SU-DHL-6 (cell line): ENCODE data around the gene ATXN7L1.
"Not testable (repeated sequence)": the region's sequence is repeated elsewhere in the genome, so short reads cannot be mapped to it uniquely, and the experiment has no call there.

ENCODE experiments used
- H2AFZ ChIP-seq: fragments of 200-600 bp; sonication (generic); 2 replicates; pipeline ENCODE4 v1.6.1; 2014; ENCODE audit warnings: low read depth, mild to moderate bottlenecking, moderate library complexity, mixed read lengths, antibody characterized with exemption, low read length; ENCODE audit not compliant: severe bottlenecking
- H3F3A ChIP-seq: fragments of 200-600 bp; shearing (Covaris generic); 2 replicates; pipeline ENCODE4 v1.6.0; 2016; ENCODE audit warnings: antibody characterized with exemption, mild to moderate bottlenecking; ENCODE audit not compliant: insufficient read depth
- H3K27ac ChIP-seq: fragments of 200-600 bp; sonication (generic); 2 replicates; pipeline ENCODE4 v1.5.1; 2016; ENCODE audit warnings: low read depth, mild to moderate bottlenecking, low read length, moderate library complexity, mixed read lengths
- H3K27me3 ChIP-seq: fragments of 200-600 bp; sonication (generic), shearing (Covaris generic); 2 replicates; pipeline ENCODE4 v1.6.0; 2014; ENCODE audit warnings: mild to moderate bottlenecking, low read length
- H3K36me3 ChIP-seq: fragments of 200-600 bp; sonication (generic); 2 replicates; pipeline ENCODE4 v1.6.1; 2014; ENCODE audit warnings: mild to moderate bottlenecking, low read length, mixed read lengths
- H3K4me2 ChIP-seq: fragments of 300-600, 200-600 bp; shearing (Covaris generic), sonication (generic); 2 replicates; pipeline ENCODE4 v1.6.0; 2014; ENCODE audit warnings: low read length, low read depth, mild to moderate bottlenecking; ENCODE audit not compliant: poor library complexity, severe bottlenecking
- H3K4me3 ChIP-seq: fragments of 200-600 bp; sonication (generic); 2 replicates; pipeline ENCODE4 v1.5.1; 2014; ENCODE audit warnings: antibody characterized with exemption, low read length, mild to moderate bottlenecking, mixed read lengths; ENCODE audit not compliant: insufficient read depth, poor library complexity, severe bottlenecking
- H3K79me2 ChIP-seq: fragments of 200-600 bp; sonication (generic); 2 replicates; pipeline ENCODE4 v1.6.1; 2014; ENCODE audit warnings: mild to moderate bottlenecking, low read length, moderate library complexity; ENCODE audit not compliant: insufficient read depth
- H3K9ac ChIP-seq: fragments of 200-600 bp; sonication (generic); 2 replicates; pipeline ENCODE4 v1.7.0; 2014; ENCODE audit warnings: mild to moderate bottlenecking, low read length
- H3K9me2 ChIP-seq: fragments of 200-600 bp; sonication (generic); replicated peaks from 2 replicates; pipeline ENCODE4 v1.6.1; 2014; ENCODE audit warnings: low read length; ENCODE audit not compliant: insufficient read depth
- H3K9me3 ChIP-seq: fragments of 200-600 bp; sonication (generic); 2 replicates; pipeline ENCODE4 v1.6.1; 2014; ENCODE audit warnings: low read length, mixed read lengths; ENCODE audit not compliant: insufficient read depth
- H4K20me1 ChIP-seq: fragments of 200-600 bp; sonication (generic); 2 replicates; pipeline ENCODE4 v1.6.1; 2014; ENCODE audit warnings: low read depth, mild to moderate bottlenecking, antibody characterized with exemption, low read length, moderate library complexity, mixed read lengths
- CTCF ChIP-seq: fragments of 200-600 bp; sonication (generic); IDR thresholded peaks from one replicate; pipeline ENCODE4 v1.5.1; 2017; ENCODE audit warnings: antibody characterized with exemption, mild to moderate bottlenecking, low read length, moderate library complexity; ENCODE audit not compliant: insufficient read depth, poor library complexity, severe bottlenecking
- EZH2phosphoT487 ChIP-seq: fragments of 200-600 bp; sonication (generic), shearing (Covaris generic); conservative IDR thresholded peaks from 2 replicates; pipeline ENCODE4 v1.6.1; 2018; ENCODE audit warnings: mild to moderate bottlenecking, antibody characterized with exemption, low read length, moderate library complexity, mixed read lengths

Gene ATXN7L1

GRCh38 chr7:105887569-105888189 lies 11.3 kb upstream of the ATXN7L1 start:
- no peak for TF ChIP-seq CTCF
- TF ChIP-seq EZH2phosphoT487: no peak
- H3F3A ChIP-seq: no peaks in the 10 kb centered on the region
- H3K27ac ChIP-seq: no peak overlapping the region
- no peak overlapping the region for H2AFZ ChIP-seq
- H4K20me1 ChIP-seq: no peaks in the 10 kb centered on the region
- no peaks in the 10 kb centered on the region for H3K27me3 ChIP-seq
- H3K4me2 ChIP-seq: no peak overlapping the region
- no peaks in the 10 kb centered on the region for H3K36me3 ChIP-seq
- H3K4me3 ChIP-seq: no peak overlapping the region
- no peaks in the 10 kb centered on the region for H3K9me3 ChIP-seq
- H3K9me2 ChIP-seq: no peaks in the 10 kb centered on the region
- no peaks in the 10 kb centered on the region for H3K79me2 ChIP-seq
- no peak overlapping the region for H3K9ac ChIP-seq

GRCh38 chr7:105886776-105887175 lies 10.4 kb upstream of the ATXN7L1 start:
- H3K9ac ChIP-seq: no peak overlapping the region
- no peak overlapping the region for H3K4me3 ChIP-seq
- no peak overlapping the region for H3K4me2 ChIP-seq
- H3K27ac ChIP-seq: no peak overlapping the region
- TF ChIP-seq CTCF: no peak
- no peak for TF ChIP-seq EZH2phosphoT487
- H3F3A ChIP-seq: no peaks in the 10 kb centered on the region
- H4K20me1 ChIP-seq: no peaks in the 10 kb centered on the region
- no peaks in the 10 kb centered on the region for H3K9me3 ChIP-seq
- no peaks in the 10 kb centered on the region for H3K9me2 ChIP-seq
- no peaks in the 10 kb centered on the region for H3K36me3 ChIP-seq
- no peaks in the 10 kb centered on the region for H3K79me2 ChIP-seq
- no peaks in the 10 kb centered on the region for H3K27me3 ChIP-seq
- H2AFZ ChIP-seq: no peak overlapping the region

- Histone ChIP-seq H4K20me1 (no peaks in the 10 kb centered on the region), H3K36me3 (no peaks in the 10 kb centered on the region), H3K79me2 (no peaks in the 10 kb centered on the region), H3K4me2 (no peak overlapping the region), H3K9me2 (no peaks in the 10 kb centered on the region), H3K27ac (no peak overlapping the region), H3K9ac (no peak overlapping the region), H3K9me3 (no peaks in the 10 kb centered on the region), H3F3A (no peaks in the 10 kb centered on the region), H3K4me3 (no peak overlapping the region), H2AFZ (no peak overlapping the region), H3K27me3 (no peaks in the 10 kb centered on the region)
- no peak for TF ChIP-seq CTCF
- no peak for TF ChIP-seq EZH2phosphoT487
Measured at GRCh38 chr7:105885387-105886111, 9.2 kb upstream of the ATXN7L1 start.

- H3K27ac ChIP-seq, H3K4me3 ChIP-seq, H4K20me1 ChIP-seq, H3K4me2 ChIP-seq, H2AFZ ChIP-seq, H3K9me3 ChIP-seq, H3K36me3 ChIP-seq, H3F3A ChIP-seq, H3K27me3 ChIP-seq, H3K79me2 ChIP-seq, H3K9ac ChIP-seq, H3K9me2 ChIP-seq: not testable (repeated sequence)
Measured at GRCh38 chr7:105883179-105883578, 6.8 kb upstream of the ATXN7L1 start.
